Panc1 (cell line): Measurements from ENCODE around the gene TSC1. TPM values are rescaled to one million over a fixed set of nuclear protein-coding genes. Genes with fewer than 3 reads are reported as not detected.

Source experiments
- ATAC-seq: fragments of 200-7000 bp; cut with Tn5 transposase; 2 replicates; pipeline ENCODE4 v1.9.1; 2020; ENCODE audit warnings: mild to moderate bottlenecking, moderate library complexity
- BruUV-seq: library from RNA; stranded (reverse); fragments of 400-500 nt; replicated peaks from 2 replicates; lab custom pipeline; 2021; lab: Mats Ljungman, UMichigan
- CTCF ChIA-PET: fragments of 300-600 bp; sonication (Branson Sonifier 250); formaldehyde crosslinking; loops from one replicate; lab custom pipeline; 2022; ENCODE audit warnings: antibody characterized with exemption; lab: Charles Lee
- POLR2A ChIA-PET: fragments of 300-600 bp; sonication (Branson Sonifier 250); formaldehyde crosslinking; loops from one replicate; lab custom pipeline; 2022; ENCODE audit warnings: antibody characterized with exemption; lab: Charles Lee
- DNase-seq: peaks from one replicate; pipeline ENCODE4 v3.0.0-alpha.2; 2010; ENCODE audit warnings: low read depth, low spot score
- H3K27ac ChIP-seq: 2 replicates; pipeline ENCODE4 v1.5.1; 2011; ENCODE audit warnings: mild to moderate bottlenecking, low read length, inconsistent platforms
- H3K27me3 ChIP-seq: fragments of 200-500 bp; sonication (Bioruptor generic); 2 replicates; pipeline ENCODE4 v1.6.0; 2014; ENCODE audit warnings: low read length, inconsistent platforms; ENCODE audit not compliant: control insufficient read depth, insufficient read depth
- H3K36me3 ChIP-seq: fragments of 200-500 bp; sonication (Bioruptor generic); 2 replicates; pipeline ENCODE4 v1.5.1; 2014; ENCODE audit warnings: inconsistent platforms, mild to moderate bottlenecking, low read length, moderate library complexity; ENCODE audit not compliant: control insufficient read depth, insufficient read depth
- H3K4me1 ChIP-seq: 2 replicates; pipeline ENCODE4 v1.5.1; 2011; ENCODE audit warnings: inconsistent platforms, mild to moderate bottlenecking, low read length, moderate library complexity; ENCODE audit not compliant: control insufficient read depth, insufficient read depth
- H3K4me3 ChIP-seq, 2 experiments: 2 replicates each; pipeline ENCODE4 v1.5.1; 2011 to 2012; ENCODE audit warnings: low read depth in 2 of 2, low read length in 2 of 2, mild to moderate bottlenecking in 2 of 2, inconsistent platforms in 1 of 2, moderate library complexity in 1 of 2
- H3K9me3 ChIP-seq: fragments of 200-500 bp; sonication (Bioruptor generic); 2 replicates; pipeline ENCODE4 v1.5.1; 2014; ENCODE audit warnings: low read depth, mild to moderate bottlenecking, inconsistent platforms, low read length, moderate library complexity; ENCODE audit not compliant: control insufficient read depth, insufficient read depth
- CTCF ChIP-seq: fragments of 450-650 bp; IDR thresholded peaks from 2 replicates; pipeline ENCODE4 v1.5.1; 2017; ENCODE audit warnings: mild to moderate bottlenecking
- POLR2AphosphoS5 ChIP-seq: IDR thresholded peaks from 2 replicates; pipeline ENCODE4 v1.6.1; 2012; ENCODE audit warnings: mild to moderate bottlenecking, low read depth, low read length, moderate library complexity
- REST ChIP-seq, 2 experiments: IDR thresholded peaks; 2 replicates each; pipeline ENCODE4 v1.6.1; 2011 to 2012; ENCODE audit warnings: low read depth in 2 of 2, control low read depth in 1 of 2, low read length in 1 of 2, mild to moderate bottlenecking in 1 of 2, moderate library complexity in 1 of 2; ENCODE audit not compliant: insufficient read depth in 1 of 2
- SIN3A ChIP-seq: IDR thresholded peaks from 2 replicates; pipeline ENCODE4 v1.6.1; 2012; ENCODE audit warnings: low read depth, mild to moderate bottlenecking, low read length, moderate library complexity, borderline replicate concordance; ENCODE audit not compliant: insufficient read depth
- TCF7L2 ChIP-seq: IDR thresholded peaks from 2 replicates; pipeline ENCODE4 v1.6.1; 2011; ENCODE audit warnings: mild to moderate bottlenecking, low read depth, low read length, inconsistent platforms
- in situ Hi-C: cut with HindIII; loops from 2 replicates; pipeline ENCODE4 v1.10.0; 2016; ENCODE audit warnings: low sequenced_read_pairs, low pct_unique_long_range_greater_than_20kb
- intact Hi-C: fragments of 100-400 bp; cut with micrococcal nuclease; formaldehyde crosslinking; loops from one replicate; pipeline ENCODE4 v1.10.0; 2022; ENCODE audit not compliant: unreplicated experiment
- total RNA-seq: library from RNA; stranded (reverse); gene quantifications from one replicate; pipeline ENCODE4 v1.2.1, GENCODE V29; 2021; ENCODE audit not compliant: unreplicated experiment

Gene TSC1
- total RNA-seq, 1 experiment from 2014 or later = 27.4 TPM

- TF ChIP-seq POLR2AphosphoS5 = no peak
- TF ChIP-seq CTCF = no peak
- TF ChIP-seq REST (IDR thresholded peaks at IDR 0.05; ENCODE audit: insufficient read depth in 1 of 2, low read depth in 2 of 2, low read length in 1 of 2) = no peak
- TF ChIP-seq TCF7L2 = no peak
- no peak for TF ChIP-seq SIN3A
- intact Hi-C loops (no loop called here), in situ Hi-C loops (no loop called here)
- H3K9me3 ChIP-seq = no peaks in the 10 kb centered on the region
- DNase-seq (no peak), ATAC-seq (no peak)
- H3K4me3 ChIP-seq = no peak overlapping the region
- no TSS peak for BruUV-seq
- no peaks in the 10 kb centered on the region for H3K36me3 ChIP-seq
- ChIA-PET POLR2A (interaction anchor here (0.5 kb wide), 1 partner anchor 467 kb away, joined by 4 read pairs; no protein-coding TSS in a partner anchor), CTCF (no interaction called here)
- H3K4me1 ChIP-seq = no peaks in the 10 kb centered on the region
- no peaks in the 10 kb centered on the region for H3K27me3 ChIP-seq
- H3K27ac ChIP-seq = no peak overlapping the region
Observed at GRCh38 chr9:132887181-132888120, 57.0 kb downstream of the TSC1 start.

GRCh38 chr9:132886334-132886725, 58.1 kb downstream of the TSC1 start:
- no peak for ATAC-seq
- CTCF ChIA-PET = no interaction called here
- Histone ChIP-seq H3K9me3 (no peaks in the 10 kb centered on the region), H3K4me1 (no peaks in the 10 kb centered on the region), H3K4me3 (no peak overlapping the region), H3K27ac (no peak overlapping the region), H3K27me3 (no peaks in the 10 kb centered on the region), H3K36me3 (no peaks in the 10 kb centered on the region)
- no peak for TF ChIP-seq CTCF
- no peak for TF ChIP-seq POLR2AphosphoS5
- no peak for TF ChIP-seq TCF7L2
- TF ChIP-seq SIN3A = no peak
- TF ChIP-seq REST (IDR thresholded peaks at IDR 0.05; ENCODE audit: insufficient read depth in 1 of 2, low read depth in 2 of 2, low read length in 1 of 2) = no peak
- no TSS peak for BruUV-seq
- POLR2A ChIA-PET = no interaction called here
- DNase-seq = no peak
- in situ Hi-C loops (no loop called here), intact Hi-C loops (no loop called here)
